ENCODE measurements around the gene EPHA10.

GRCh38 chr1:37759451-37759850 lies 5.5 kb downstream of the EPHA10 start:
- TF ChIP-seq CTCF (IDR thresholded peaks at IDR 0.05; ENCODE audit: low read depth, low read length, missing input control) (no peak), FOXA1 (IDR thresholded peaks at IDR 0.05) (no peak), GABPA (IDR thresholded peaks at IDR 0.05 in 1 of 2, conservative IDR thresholded peaks at IDR 0.05 in 1 of 2) (no peak)

Measured in liver (tissue), 3 donors.